Retinal pigment epithelial cell (primary cell): Measurements from ENCODE around the gene ATXN8OS.

Experiments used
- DNase-seq: peaks from one replicate; pipeline ENCODE4 v3.0.0-alpha.2; 2010; ENCODE audit warnings: low read depth
- H3K4me3 ChIP-seq: 2 replicates; pipeline ENCODE4 v1.5.1; 2011; ENCODE audit warnings: mild to moderate bottlenecking, low read length, control low read depth, moderate library complexity
- CTCF ChIP-seq: conservative IDR thresholded peaks from 2 replicates; pipeline ENCODE4 v1.5.1; 2011; ENCODE audit warnings: low read depth, low read length, control low read depth, inconsistent platforms

The ATXN8OS gene

GRCh38 chr13:70107498-70108281 is at the start of gene ATXN8OS:
Gene ATXN8OS (plus strand): TSS chr13:70107826.
- peak within 1 kb of the TSS; percentile 47 for H3K4me3 ChIP-seq
- TF ChIP-seq CTCF: no peak
- DNase-seq: no peak

- DNase-seq: no peak
- H3K4me3 ChIP-seq: no peak overlapping the region
- TF ChIP-seq CTCF: no peak
Observed at GRCh38 chr13:70080012-70080411, 27.6 kb upstream of the ATXN8OS start.

- no peak overlapping the region for H3K4me3 ChIP-seq
- TF ChIP-seq CTCF: no peak
- no peak for DNase-seq
Observed at GRCh38 chr13:70087247-70087646, 20.4 kb upstream of the ATXN8OS start.

- no peak overlapping the region for H3K4me3 ChIP-seq
- no peak for TF ChIP-seq CTCF
- DNase-seq: no peak
Observed at GRCh38 chr13:70088926-70089325, 18.7 kb upstream of the ATXN8OS start.

- no peak for DNase-seq
- TF ChIP-seq CTCF: no peak
- H3K4me3 ChIP-seq: no peak overlapping the region
Observed at GRCh38 chr13:70090036-70090723, 17.4 kb upstream of the ATXN8OS start.

GRCh38 chr13:70098669-70099068 is 9.0 kb upstream of the ATXN8OS start:
- H3K4me3 ChIP-seq: no peak overlapping the region
- peak; percentile 54 for TF ChIP-seq CTCF
- no peak for DNase-seq

- no peak for TF ChIP-seq CTCF
- no peak for DNase-seq
- H3K4me3 ChIP-seq: no peak overlapping the region
Observed at GRCh38 chr13:70104481-70104880, 3.1 kb upstream of the ATXN8OS start.
